BJ (cell line): ENCODE measurements around the gene TUNAR. TPM values are rescaled to one million over a fixed set of nuclear protein-coding genes. Genes with fewer than 3 reads are reported as not detected.

Experiments used
- polyA plus RNA-seq: library from polyadenylated mRNA; depleted of rRNA; stranded (reverse); fragments of >200 nt; gene quantifications from 2 replicates; pipeline ENCODE4 v1.2.3, GENCODE V29; 2011; rRNA removed

The TUNAR gene
- polyA plus RNA-seq, 1 experiment = not detected

Other genes with a start within 250 kb of the TUNAR start
- not detected in 2 replicates for gene TCL1B, start 190.4 kb upstream of the TUNAR start, polyA plus RNA-seq
- gene TCL1A, start 162.7 kb upstream of the TUNAR start, polyA plus RNA-seq = not detected in 2 replicates
- gene C14orf132, start 162.5 kb downstream of the TUNAR start, polyA plus RNA-seq = 13.2 and 13.9 TPM in 2 replicates